Mesenchymal stem cell (in vitro differentiated cells and primary cell): ENCODE data around the gene PTPN1.
A peak's percentile ranks its signal among the peaks of the same experiment; 100 is the strongest.
"Not testable (repeated sequence)": the region's sequence is repeated elsewhere in the genome, so short reads cannot be mapped to it uniquely, and the experiment has no call there.

Experiments used
- DNase-seq: peaks from one replicate; pipeline ENCODE4 v3.0.0-alpha.2; 2013
- H2AFZ ChIP-seq: one replicate; pipeline ENCODE4 v1.6.1; 2013; ENCODE audit warnings: low read depth, mild to moderate bottlenecking, control low read depth, inconsistent platforms, low read length, moderate library complexity
- H2AK5ac ChIP-seq: 2 replicates; pipeline ENCODE4 v1.6.1; 2013; ENCODE audit warnings: low read length, moderate library complexity, mild to moderate bottlenecking, inconsistent platforms; ENCODE audit not compliant: severe bottlenecking
- H2BK120ac ChIP-seq: one replicate; pipeline ENCODE4 v1.6.1; 2013; ENCODE audit warnings: low read depth, mild to moderate bottlenecking, inconsistent platforms, low read length, moderate library complexity
- H2BK12ac ChIP-seq, 2 experiments: one replicate each; pipeline ENCODE4 v1.6.1; 2013; ENCODE audit warnings: inconsistent platforms in 2 of 2, low read length in 2 of 2, mild to moderate bottlenecking in 2 of 2, moderate library complexity in 2 of 2, control low read depth in 1 of 2
- H2BK15ac ChIP-seq: one replicate; pipeline ENCODE4 v1.6.1; 2013; ENCODE audit warnings: mild to moderate bottlenecking, low read depth, inconsistent platforms; ENCODE audit not compliant: poor library complexity, severe bottlenecking
- H2BK5ac ChIP-seq: 2 replicates; pipeline ENCODE4 v1.6.1; 2013; ENCODE audit warnings: low read depth, mild to moderate bottlenecking, low read length, control low read depth, inconsistent platforms; ENCODE audit not compliant: poor library complexity, severe bottlenecking
- H3K14ac ChIP-seq, 2 experiments: one replicate each; pipeline ENCODE4 v1.6.1; 2013; ENCODE audit warnings: inconsistent platforms in 2 of 2, low read length in 2 of 2, control low read depth in 1 of 2, mild to moderate bottlenecking in 1 of 2, moderate library complexity in 1 of 2
- H3K18ac ChIP-seq, 2 experiments: one replicate each; pipeline ENCODE4 v1.6.1; 2013; ENCODE audit warnings: inconsistent platforms in 2 of 2, low read length in 2 of 2, control low read depth in 1 of 2, low read depth in 1 of 2, mild to moderate bottlenecking in 1 of 2
- H3K23ac ChIP-seq, 2 experiments: one replicate each; pipeline ENCODE4 v1.6.1; 2013; ENCODE audit warnings: inconsistent platforms in 2 of 2, low read length in 2 of 2, mild to moderate bottlenecking in 2 of 2, moderate library complexity in 2 of 2, control low read depth in 1 of 2
- H3K27ac ChIP-seq: 2 replicates; pipeline ENCODE4 v1.5.1; 2013; ENCODE audit warnings: mild to moderate bottlenecking, moderate library complexity, low read length, control low read depth, inconsistent platforms; ENCODE audit not compliant: poor library complexity, severe bottlenecking
- H3K27me3 ChIP-seq, 2 experiments: 2 replicates each; pipeline versions ENCODE4 v1.6.1 to v1.7.0; 2013; ENCODE audit warnings: low read length in 2 of 2, mild to moderate bottlenecking in 2 of 2, moderate library complexity in 2 of 2, control low read depth in 1 of 2, inconsistent platforms in 1 of 2; ENCODE audit not compliant: control insufficient read depth in 1 of 2, insufficient read depth in 1 of 2
- H3K36me3 ChIP-seq, 2 experiments: 2 replicates each; pipeline versions ENCODE4 v1.6.1 to v1.7.0; 2013; ENCODE audit warnings: low read length in 2 of 2, control low read depth in 1 of 2, inconsistent platforms in 1 of 2, low read depth in 1 of 2, mild to moderate bottlenecking in 1 of 2; ENCODE audit not compliant: insufficient read depth in 2 of 2, control insufficient read depth in 1 of 2
- H3K4ac ChIP-seq, 2 experiments: one replicate each; pipeline ENCODE4 v1.6.1; 2013; ENCODE audit warnings: inconsistent platforms in 2 of 2, low read length in 2 of 2, mild to moderate bottlenecking in 2 of 2, moderate library complexity in 2 of 2, control low read depth in 1 of 2, low read depth in 1 of 2
- H3K4me1 ChIP-seq: 2 replicates; pipeline ENCODE4 v1.6.1; 2013; ENCODE audit warnings: low read depth, low read length, control low read depth; ENCODE audit not compliant: control insufficient read depth, insufficient read depth
- H3K4me2 ChIP-seq: 2 replicates; pipeline ENCODE4 v1.6.1; 2013; ENCODE audit warnings: low read length, mild to moderate bottlenecking, inconsistent platforms; ENCODE audit not compliant: poor library complexity, severe bottlenecking
- H3K4me3 ChIP-seq, 2 experiments: 2 replicates each; pipeline versions ENCODE4 v1.5.1 to v1.7.0; 2013; ENCODE audit warnings: low read length in 2 of 2, mild to moderate bottlenecking in 2 of 2, control low read depth in 1 of 2, low read depth in 1 of 2; ENCODE audit not compliant: insufficient read depth in 1 of 2
- H3K79me1 ChIP-seq: replicated peaks from 2 replicates; pipeline ENCODE4 v1.6.1; 2013; ENCODE audit warnings: mild to moderate bottlenecking, control low read depth, low read length, inconsistent platforms; ENCODE audit not compliant: poor library complexity, severe bottlenecking
- H3K9ac ChIP-seq: 2 replicates; pipeline ENCODE4 v1.7.0; 2013; ENCODE audit warnings: mild to moderate bottlenecking, low read length, moderate library complexity
- H3K9me3 ChIP-seq: 2 replicates; pipeline ENCODE4 v1.7.0; 2013; ENCODE audit warnings: mild to moderate bottlenecking, low read length; ENCODE audit not compliant: control insufficient read depth
- H4K8ac ChIP-seq: one replicate; pipeline ENCODE4 v1.6.1; 2013; ENCODE audit warnings: inconsistent platforms, mild to moderate bottlenecking, low read length, moderate library complexity
- H4K91ac ChIP-seq: one replicate; pipeline ENCODE4 v1.6.1; 2013; ENCODE audit warnings: mild to moderate bottlenecking, low read length, inconsistent platforms
- WGBS: methylation state at CpG from one replicate; pipeline ENCODE4 v1.1.7; 2013; ENCODE audit warnings: mixed read lengths; 5-methylcytosine and 5-hydroxymethylcytosine counted together

PTPN1 gene

GRCh38 chr20:50568549-50568942 lies 58.4 kb downstream of the PTPN1 start:
- no peak overlapping the region for H3K27ac ChIP-seq
- WGBS = 87% methylated on average over 10 of the region's 11 CpGs
- H3K4me3 ChIP-seq = no peak overlapping the region
- H4K91ac ChIP-seq = no peak overlapping the region
- DNase-seq = no peak
- no peak overlapping the region for H3K4me2 ChIP-seq
- peaks cover 45 to 66% of the 10 kb centered on the region in 2 experiments for H3K36me3 ChIP-seq
- no peak overlapping the region for H2BK5ac ChIP-seq
- H3K4ac ChIP-seq = no peak overlapping the region
- no peak overlapping the region for H2AK5ac ChIP-seq
- no peak overlapping the region for H2BK120ac ChIP-seq
- no peak overlapping the region for H3K14ac ChIP-seq
- H2BK12ac ChIP-seq = no peak overlapping the region
- no peaks in the 10 kb centered on the region for H3K27me3 ChIP-seq
- H4K8ac ChIP-seq = no peak overlapping the region
- no peak overlapping the region for H2AFZ ChIP-seq
- no peak overlapping the region for H3K23ac ChIP-seq
- no peak overlapping the region for H2BK15ac ChIP-seq
- H3K18ac ChIP-seq = no peak overlapping the region
- H3K4me1 ChIP-seq = peaks cover 25% of the 10 kb centered on the region
- H3K9ac ChIP-seq = no peak overlapping the region
- no peaks in the 10 kb centered on the region for H3K9me3 ChIP-seq
- peaks cover 35% of the 10 kb centered on the region for H3K79me1 ChIP-seq

GRCh38 chr20:50569487-50569863 lies 59.3 kb downstream of the PTPN1 start:
- H3K4me2 ChIP-seq, H2BK5ac ChIP-seq, DNase-seq, H2AFZ ChIP-seq, H2BK120ac ChIP-seq, H2BK15ac ChIP-seq, H3K4me3 ChIP-seq, H3K4ac ChIP-seq, H4K91ac ChIP-seq, H3K23ac ChIP-seq, H4K8ac ChIP-seq, H2BK12ac ChIP-seq, H3K9me3 ChIP-seq, H3K9ac ChIP-seq, H3K27me3 ChIP-seq, H2AK5ac ChIP-seq, H3K14ac ChIP-seq: not testable (repeated sequence)
- Histone ChIP-seq H3K4me1 (peaks cover 27% of the 10 kb centered on the region), H3K27ac (peak overlapping the region; percentile 66), H3K18ac (peak overlapping the region in 1 of 2 experiments; percentile 1), H3K79me1 (peaks cover 38% of the 10 kb centered on the region), H3K36me3 (peaks cover 49 to 65% of the 10 kb centered on the region in 2 experiments)
- 98% methylated on average over 7 of the region's 7 CpGs for WGBS

- Histone ChIP-seq H4K91ac (no peak overlapping the region), H2BK120ac (no peak overlapping the region), H4K8ac (no peak overlapping the region), H3K4me1 (peaks cover 27% of the 10 kb centered on the region), H3K14ac (no peak overlapping the region), H2BK5ac (no peak overlapping the region), H2BK15ac (no peak overlapping the region), H3K4me3 (no peak overlapping the region), H3K27ac (peak overlapping the region; percentile 66), H3K4me2 (no peak overlapping the region), H3K18ac (peak overlapping the region in 1 of 2 experiments; percentile 1), H2AFZ (no peak overlapping the region), H2BK12ac (no peak overlapping the region), H3K9ac (peak overlapping the region; percentile 35), H3K36me3 (peaks cover 56 to 65% of the 10 kb centered on the region in 2 experiments), H3K9me3 (no peaks in the 10 kb centered on the region), H3K4ac (peak overlapping the region in 1 of 2 experiments; percentile 11), H3K27me3 (no peaks in the 10 kb centered on the region), H3K23ac (no peak overlapping the region), H2AK5ac (peak overlapping the region; percentile 82), H3K79me1 (peaks cover 45% of the 10 kb centered on the region)
- WGBS = 95% methylated on average over 9 of the region's 14 CpGs
- DNase-seq = peak; percentile 61
These were observed 60.0 kb downstream of the PTPN1 start for GRCh38 chr20:50569864-50570836.

GRCh38 chr20:50571466-50571865 lies 61.3 kb downstream of the PTPN1 start:
- Histone ChIP-seq H2BK120ac (no peak overlapping the region), H3K23ac (no peak overlapping the region), H3K27ac (no peak overlapping the region), H4K91ac (no peak overlapping the region), H3K18ac (no peak overlapping the region), H2BK15ac (no peak overlapping the region), H3K4ac (no peak overlapping the region), H2AFZ (no peak overlapping the region), H3K79me1 (peaks cover 44% of the 10 kb centered on the region), H3K4me3 (no peak overlapping the region), H3K27me3 (no peaks in the 10 kb centered on the region), H2AK5ac (no peak overlapping the region), H2BK5ac (no peak overlapping the region), H2BK12ac (no peak overlapping the region), H3K36me3 (peaks cover 60 to 65% of the 10 kb centered on the region in 2 experiments), H3K9me3 (no peaks in the 10 kb centered on the region), H3K4me1 (peaks cover 24% of the 10 kb centered on the region), H4K8ac (no peak overlapping the region), H3K9ac (peak overlapping the region; percentile 35), H3K14ac (no peak overlapping the region), H3K4me2 (no peak overlapping the region)
- DNase-seq = no peak
- 100% methylated on average over 2 of the region's 2 CpGs for WGBS
